RWPE2 (cell line): ENCODE measurements around the gene PUM2.

Source experiments
- ATAC-seq: fragments of 200-7000 bp; cut with Tn5 transposase; 3 replicates; pipeline ENCODE4 v1.9.1; 2021; ENCODE audit warnings: low read depth
- DNase-seq: peaks from one replicate; pipeline ENCODE4 v3.0.0-alpha.2; 2020; ENCODE audit warnings: low spot score
- H3K27ac ChIP-seq: fragments of 450-650 bp; 2 replicates; pipeline ENCODE4 v1.5.1; 2017; ENCODE audit warnings: mild to moderate bottlenecking; ENCODE audit not compliant: poor library complexity, severe bottlenecking
- H3K27me3 ChIP-seq: fragments of 250-450 bp; sonication (Bioruptor Pico); 2 replicates; pipeline ENCODE4 v1.5.1; 2021; ENCODE audit warnings: mild to moderate bottlenecking, moderate library complexity; ENCODE audit not compliant: insufficient read depth, poor library complexity, severe bottlenecking
- H3K36me3 ChIP-seq: fragments of 250-450 bp; sonication (Bioruptor Pico); 2 replicates; pipeline ENCODE4 v1.5.1; 2020; ENCODE audit warnings: low read depth, mild to moderate bottlenecking, moderate library complexity
- H3K4me1 ChIP-seq: fragments of 250-450 bp; sonication (Bioruptor Pico); 2 replicates; pipeline ENCODE4 v1.5.1; 2021; ENCODE audit warnings: mild to moderate bottlenecking, moderate library complexity; ENCODE audit not compliant: insufficient read depth, poor library complexity, severe bottlenecking
- H3K4me3 ChIP-seq: fragments of 250-450 bp; sonication (Bioruptor Pico); 2 replicates; pipeline ENCODE4 v1.5.1; 2021; ENCODE audit warnings: mild to moderate bottlenecking, moderate library complexity; ENCODE audit not compliant: severe bottlenecking
- H3K9me3 ChIP-seq: fragments of 250-450 bp; sonication (Bioruptor Pico); 2 replicates; pipeline ENCODE4 v1.5.1; 2021; ENCODE audit warnings: mild to moderate bottlenecking, moderate library complexity; ENCODE audit not compliant: severe bottlenecking
- TF ChIP-seq, protein P1 (sequence below): fragments of 450-650 bp; IDR thresholded peaks from one replicate; pipeline ENCODE4 v1.5.1; 2017; ENCODE audit warnings: mild to moderate bottlenecking, moderate library complexity; ENCODE audit not compliant: poor library complexity, severe bottlenecking

PUM2 gene

DNA sequence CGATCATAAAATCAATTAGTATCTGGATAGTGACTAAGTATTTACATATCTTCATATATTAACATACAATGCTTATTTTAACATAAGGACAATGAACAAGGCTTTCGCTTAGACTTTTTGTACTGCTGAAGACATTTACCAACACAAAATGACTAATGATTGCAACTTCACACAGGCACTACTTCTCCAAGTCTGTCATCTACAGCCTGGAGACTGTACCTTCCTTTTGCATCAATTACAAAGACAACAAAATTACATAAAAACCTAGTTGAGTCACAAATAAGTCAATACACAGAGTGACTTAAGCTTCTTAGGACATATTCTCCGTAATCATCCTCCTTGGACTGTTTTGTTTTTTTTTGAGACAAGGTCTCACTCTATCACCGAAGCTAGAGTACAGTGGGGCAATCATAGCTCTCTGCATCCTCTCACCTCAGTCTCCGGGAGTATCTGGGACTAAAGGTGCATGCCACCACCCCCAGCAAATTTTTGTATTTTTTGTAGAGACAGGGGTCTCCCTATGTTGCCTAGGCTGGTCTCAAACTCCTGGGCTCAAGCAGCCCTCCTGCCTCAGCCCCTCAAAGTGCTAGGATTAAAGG is 15.9 kb downstream of the PUM2 start:
- Histone ChIP-seq H3K9me3 (no peaks in the 10 kb centered on the region), H3K4me1 (peaks cover 16% of the 10 kb centered on the region), H3K27ac (no peak overlapping the region), H3K36me3 (peaks cover 3% of the 10 kb centered on the region), H3K27me3 (no peaks in the 10 kb centered on the region), H3K4me3 (no peak overlapping the region)
- peak; percentile 26; the same call in 1 of the 3 replicates for ATAC-seq
- no peak for DNase-seq
- TF ChIP-seq, protein P1, sequence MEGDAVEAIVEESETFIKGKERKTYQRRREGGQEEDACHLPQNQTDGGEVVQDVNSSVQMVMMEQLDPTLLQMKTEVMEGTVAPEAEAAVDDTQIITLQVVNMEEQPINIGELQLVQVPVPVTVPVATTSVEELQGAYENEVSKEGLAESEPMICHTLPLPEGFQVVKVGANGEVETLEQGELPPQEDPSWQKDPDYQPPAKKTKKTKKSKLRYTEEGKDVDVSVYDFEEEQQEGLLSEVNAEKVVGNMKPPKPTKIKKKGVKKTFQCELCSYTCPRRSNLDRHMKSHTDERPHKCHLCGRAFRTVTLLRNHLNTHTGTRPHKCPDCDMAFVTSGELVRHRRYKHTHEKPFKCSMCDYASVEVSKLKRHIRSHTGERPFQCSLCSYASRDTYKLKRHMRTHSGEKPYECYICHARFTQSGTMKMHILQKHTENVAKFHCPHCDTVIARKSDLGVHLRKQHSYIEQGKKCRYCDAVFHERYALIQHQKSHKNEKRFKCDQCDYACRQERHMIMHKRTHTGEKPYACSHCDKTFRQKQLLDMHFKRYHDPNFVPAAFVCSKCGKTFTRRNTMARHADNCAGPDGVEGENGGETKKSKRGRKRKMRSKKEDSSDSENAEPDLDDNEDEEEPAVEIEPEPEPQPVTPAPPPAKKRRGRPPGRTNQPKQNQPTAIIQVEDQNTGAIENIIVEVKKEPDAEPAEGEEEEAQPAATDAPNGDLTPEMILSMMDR, result no peak

DNA sequence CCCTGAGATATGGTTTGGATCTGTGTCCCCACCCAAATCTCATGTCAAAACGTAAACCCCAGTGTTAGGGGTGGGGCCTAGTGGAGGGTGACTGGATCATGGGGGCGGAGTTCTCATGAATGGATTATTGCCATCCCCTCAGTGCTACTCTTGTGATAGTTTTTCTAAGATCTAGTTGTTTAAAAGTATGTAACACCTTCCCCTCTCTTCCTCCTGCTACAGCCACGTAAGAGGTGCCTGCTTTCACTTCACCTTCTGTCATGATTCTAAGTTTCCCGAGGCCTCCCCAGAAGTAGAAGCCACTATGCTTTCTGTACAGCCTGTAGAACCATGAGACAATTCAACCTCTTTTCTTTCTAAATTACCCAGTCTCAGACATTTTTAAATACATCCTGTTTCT is 16.9 kb downstream of the PUM2 start:
- H3K27ac ChIP-seq, result no peak overlapping the region
- no peaks in the 10 kb centered on the region for H3K27me3 ChIP-seq
- TF ChIP-seq, protein P1, result no peak
- H3K9me3 ChIP-seq, result no peaks in the 10 kb centered on the region
- no peak overlapping the region for H3K4me3 ChIP-seq
- H3K4me1 ChIP-seq, result peaks cover 13% of the 10 kb centered on the region
- ATAC-seq, result no peak
- DNase-seq, result no peak
- H3K36me3 ChIP-seq, result no peaks in the 10 kb centered on the region; the same call in none of the 2 replicates

DNA sequence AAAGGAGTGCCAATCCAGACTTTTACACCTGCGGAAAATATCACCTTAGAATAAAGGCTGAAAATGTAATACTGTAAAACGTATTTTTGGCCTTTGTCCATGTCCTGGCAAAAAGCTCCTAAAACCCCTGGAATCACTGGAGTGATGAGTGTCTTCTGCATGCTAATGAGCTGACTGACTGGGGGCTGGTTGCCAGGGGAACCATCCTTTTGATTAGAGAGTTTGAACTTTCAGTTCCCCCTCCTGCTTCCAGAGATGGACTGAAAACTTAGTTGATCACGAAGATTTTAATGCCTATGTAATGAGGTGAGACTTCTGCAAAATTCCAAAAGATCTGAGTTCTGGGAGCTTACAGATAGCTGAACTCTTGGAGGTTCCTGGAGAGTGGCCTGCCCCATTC is 20.5 kb downstream of the PUM2 start:
- TF ChIP-seq, protein P1, result no peak
- Histone ChIP-seq H3K4me3 (no peak overlapping the region), H3K4me1 (peaks cover 14% of the 10 kb centered on the region), H3K27me3 (no peaks in the 10 kb centered on the region), H3K27ac (no peak overlapping the region), H3K36me3 (peaks cover 24% of the 10 kb centered on the region), H3K9me3 (no peaks in the 10 kb centered on the region)
- no peak for DNase-seq
- ATAC-seq, result no peak

DNA sequence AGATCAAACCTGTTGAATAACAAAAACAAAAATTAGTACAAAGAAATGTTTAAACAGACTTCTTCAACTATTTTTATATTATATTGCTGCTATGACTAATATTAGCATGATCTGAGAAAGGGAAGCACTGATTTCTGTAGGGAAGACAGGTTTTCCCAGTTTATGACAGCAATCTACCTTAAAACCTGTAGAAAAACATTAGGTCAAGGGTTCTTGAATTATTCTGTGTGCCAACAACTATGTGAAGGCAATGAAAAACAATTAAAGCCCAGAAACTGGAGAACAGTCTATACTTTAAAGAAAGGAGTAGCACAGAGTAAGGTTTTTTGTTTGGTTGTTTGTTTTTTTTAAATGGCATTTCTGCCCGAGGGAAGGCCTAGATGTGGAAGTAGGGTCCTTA is 23.3 kb downstream of the PUM2 start:
- peak overlapping the region; percentile 42 for H3K27ac ChIP-seq
- peak; percentile 58; the same call in 2 of the 3 replicates for ATAC-seq
- DNase-seq, result no peak
- no peaks in the 10 kb centered on the region for H3K9me3 ChIP-seq
- no peak overlapping the region for H3K4me3 ChIP-seq
- peaks cover 14% of the 10 kb centered on the region for H3K4me1 ChIP-seq
- TF ChIP-seq, protein P1, result no peak
- peaks cover 50% of the 10 kb centered on the region for H3K36me3 ChIP-seq
- H3K27me3 ChIP-seq, result no peaks in the 10 kb centered on the region

DNA sequence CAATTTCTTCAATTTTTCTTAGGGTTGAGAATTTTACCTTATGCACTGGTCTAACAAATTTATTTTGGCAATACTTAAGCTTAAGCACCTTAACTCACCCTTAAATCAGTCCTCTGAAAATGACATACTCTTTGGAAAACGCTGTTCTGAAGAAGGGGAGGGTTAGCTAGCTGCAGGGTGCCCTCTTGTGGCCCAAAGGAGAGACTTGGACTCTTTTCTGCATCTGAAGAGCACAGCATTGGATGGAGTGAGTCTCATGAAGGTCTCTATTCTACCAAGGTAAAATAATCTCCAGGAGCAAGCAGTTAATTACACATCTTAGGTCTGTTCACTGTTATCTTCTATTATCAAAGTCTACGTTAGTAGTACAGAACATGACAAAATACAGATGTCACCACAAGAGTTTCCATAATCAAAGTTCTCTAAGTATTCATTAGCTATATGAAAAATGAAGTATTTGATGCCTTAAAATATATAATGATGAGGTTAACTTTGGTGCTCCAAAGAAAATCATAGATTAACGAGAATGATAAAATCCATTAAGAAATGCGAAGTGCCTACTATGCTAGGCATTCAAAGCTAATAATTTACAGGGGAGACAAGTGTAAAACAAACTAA is 24.4 kb downstream of the PUM2 start:
- H3K36me3 ChIP-seq, result peaks cover 61% of the 10 kb centered on the region
- H3K9me3 ChIP-seq, result no peaks in the 10 kb centered on the region
- DNase-seq (no peak), ATAC-seq (peak; percentile 88)
- no peaks in the 10 kb centered on the region for H3K27me3 ChIP-seq
- H3K27ac ChIP-seq, result peak overlapping the region; percentile 42
- H3K4me3 ChIP-seq, result no peak overlapping the region
- TF ChIP-seq, protein P1, result peak; percentile 97
- peaks cover 14% of the 10 kb centered on the region for H3K4me1 ChIP-seq
